ENCODE results near the gene KCNQ1OT1.

KCNQ1OT1 gene

DNA sequence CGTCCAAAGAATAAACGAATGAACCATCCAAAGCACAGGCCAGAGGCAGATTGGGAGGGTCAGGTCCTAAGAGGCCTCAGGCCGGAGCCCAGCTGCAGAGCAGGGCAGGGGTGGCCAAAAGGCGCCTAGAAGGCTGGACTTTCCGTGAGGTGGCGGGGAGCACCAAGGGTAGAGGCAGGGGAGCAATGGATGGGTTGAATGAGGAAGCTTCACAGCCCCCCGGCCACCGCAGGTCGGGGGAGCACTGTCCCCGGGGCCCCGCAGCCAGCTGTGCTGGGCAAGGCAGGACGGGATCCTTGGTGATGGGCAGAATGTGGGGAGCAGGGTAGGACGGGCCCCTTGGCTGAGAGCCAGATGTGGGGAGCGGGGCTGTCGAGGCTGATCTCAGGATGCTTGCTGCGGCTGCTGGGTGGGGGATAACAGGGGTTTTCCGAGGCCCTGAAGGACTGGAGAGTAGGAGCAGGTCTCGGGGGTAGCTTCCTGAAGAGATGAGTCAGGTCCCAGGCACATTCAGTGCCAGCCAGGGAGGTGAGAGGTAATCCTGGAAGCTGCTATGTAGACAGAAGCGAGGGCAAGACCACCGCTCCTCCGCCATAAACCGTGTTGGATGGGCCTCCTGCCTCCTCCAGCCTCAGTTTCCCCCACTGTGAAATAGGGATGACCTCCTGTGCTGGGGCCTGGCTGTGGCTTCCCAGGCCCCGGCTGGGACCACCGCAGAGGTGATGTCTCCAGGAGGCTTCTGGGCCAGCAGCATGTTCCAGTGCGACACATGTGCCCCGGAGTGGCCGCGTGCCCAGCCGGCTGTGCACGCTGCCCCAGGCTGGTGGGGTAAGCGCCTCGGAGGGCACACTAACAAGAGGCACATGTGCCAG lies 34.6 kb upstream of the KCNQ1OT1 start:
- no peak overlapping the region for H3K27ac ChIP-seq (ENCODE audit: low read depth, low read length)
- H3K9ac ChIP-seq (ENCODE audit: low read depth, low read length), result no peak overlapping the region
- H3K36me3 ChIP-seq (ENCODE audit: control insufficient read depth, insufficient read depth, low read length), result no peaks in the 10 kb centered on the region
- no peaks in the 10 kb centered on the region for H3K4me1 ChIP-seq (ENCODE audit: control insufficient read depth, insufficient read depth, low read length)
- H3K4me3 ChIP-seq (ENCODE audit: low read depth, low read length), result no peak overlapping the region
- peaks cover 36% of the 10 kb centered on the region for H3K27me3 ChIP-seq (ENCODE audit: control insufficient read depth, insufficient read depth, low read length)
- no peaks in the 10 kb centered on the region for H3K9me3 ChIP-seq (ENCODE audit: control insufficient read depth, insufficient read depth, low read length)

DNA sequence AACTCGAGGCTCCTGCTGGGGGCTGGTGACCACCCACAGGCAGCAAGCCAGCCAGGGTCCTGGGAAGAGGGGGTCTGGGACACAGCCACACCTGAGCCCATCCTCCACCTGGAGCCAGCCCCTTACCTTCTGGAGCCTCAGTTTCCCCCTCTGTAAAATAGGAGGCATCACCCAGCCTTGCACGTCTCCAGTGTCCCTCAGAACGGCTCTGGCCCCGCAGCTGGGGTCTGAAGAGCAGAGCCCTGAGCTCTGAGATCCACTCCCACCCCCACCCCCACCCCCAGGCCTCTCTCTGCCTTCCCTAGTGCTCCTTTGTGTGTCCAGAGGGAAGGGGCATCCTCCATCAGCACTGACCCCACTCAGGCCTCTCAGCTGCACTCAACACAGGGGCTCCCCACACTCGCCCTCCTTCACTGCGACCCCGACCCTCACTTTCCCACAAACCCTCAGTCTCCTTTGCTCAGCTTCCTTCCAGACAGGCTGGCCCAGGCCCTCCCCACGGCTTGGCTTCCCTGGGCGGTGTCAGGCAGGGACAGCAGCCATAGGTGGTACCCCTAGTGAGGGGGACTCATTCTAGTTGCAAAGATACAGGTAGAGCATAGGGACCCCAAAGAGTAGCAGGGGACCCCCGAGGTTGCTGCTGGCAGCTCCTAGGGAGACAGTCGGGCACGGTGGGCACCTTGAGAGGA lies 33.3 kb upstream of the KCNQ1OT1 start:
- H3K9me3 ChIP-seq (ENCODE audit: control insufficient read depth, insufficient read depth, low read length), result no peaks in the 10 kb centered on the region
- H3K4me3 ChIP-seq (ENCODE audit: low read depth, low read length), result no peak overlapping the region
- H3K27me3 ChIP-seq (ENCODE audit: control insufficient read depth, insufficient read depth, low read length), result peaks cover 44% of the 10 kb centered on the region
- H3K9ac ChIP-seq (ENCODE audit: low read depth, low read length), result no peak overlapping the region
- no peaks in the 10 kb centered on the region for H3K4me1 ChIP-seq (ENCODE audit: control insufficient read depth, insufficient read depth, low read length)
- H3K36me3 ChIP-seq (ENCODE audit: control insufficient read depth, insufficient read depth, low read length), result no peaks in the 10 kb centered on the region
- H3K27ac ChIP-seq (ENCODE audit: low read depth, low read length), result no peak overlapping the region

DNA sequence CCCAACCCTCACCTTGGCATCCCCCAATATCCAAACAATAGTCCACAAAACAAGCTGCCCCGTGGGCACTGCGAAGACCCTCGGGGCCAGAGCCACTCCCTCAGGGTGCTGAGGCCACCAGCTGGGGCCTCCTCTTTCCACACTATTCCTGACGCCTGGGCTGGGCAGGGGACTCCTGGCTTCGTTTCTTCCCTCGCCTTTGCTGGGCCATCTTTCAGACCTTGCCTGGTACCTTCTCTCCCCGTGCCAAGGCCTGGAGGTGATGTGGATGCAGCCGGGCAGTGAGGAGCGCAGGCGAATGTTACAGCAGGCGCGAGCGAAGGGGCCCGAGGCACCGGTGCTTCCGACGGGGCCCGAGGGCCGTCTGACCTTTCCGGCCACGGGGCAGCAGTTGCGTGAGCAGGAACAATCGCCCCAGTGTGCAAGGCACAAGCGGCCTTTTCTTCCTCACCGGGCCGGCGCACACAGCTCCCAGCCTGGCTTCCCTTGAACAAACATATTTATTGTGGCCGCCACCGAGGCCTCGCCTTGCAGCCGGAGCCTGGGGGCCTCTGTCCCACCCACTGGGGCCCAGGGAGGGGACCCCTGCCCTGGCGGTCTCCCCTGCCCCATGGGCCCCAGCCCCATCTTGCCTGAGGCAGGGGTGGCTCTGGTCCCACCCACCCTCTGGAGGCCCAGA lies 32.6 kb upstream of the KCNQ1OT1 start:
- H3K27ac ChIP-seq (ENCODE audit: low read depth, low read length), result no peak overlapping the region
- no peak overlapping the region for H3K9ac ChIP-seq (ENCODE audit: low read depth, low read length)
- no peaks in the 10 kb centered on the region for H3K4me1 ChIP-seq (ENCODE audit: control insufficient read depth, insufficient read depth, low read length)
- H3K9me3 ChIP-seq (ENCODE audit: control insufficient read depth, insufficient read depth, low read length), result no peaks in the 10 kb centered on the region
- no peak overlapping the region for H3K4me3 ChIP-seq (ENCODE audit: low read depth, low read length)
- no peaks in the 10 kb centered on the region for H3K36me3 ChIP-seq (ENCODE audit: control insufficient read depth, insufficient read depth, low read length)
- H3K27me3 ChIP-seq (ENCODE audit: control insufficient read depth, insufficient read depth, low read length), result peaks cover 49% of the 10 kb centered on the region

DNA sequence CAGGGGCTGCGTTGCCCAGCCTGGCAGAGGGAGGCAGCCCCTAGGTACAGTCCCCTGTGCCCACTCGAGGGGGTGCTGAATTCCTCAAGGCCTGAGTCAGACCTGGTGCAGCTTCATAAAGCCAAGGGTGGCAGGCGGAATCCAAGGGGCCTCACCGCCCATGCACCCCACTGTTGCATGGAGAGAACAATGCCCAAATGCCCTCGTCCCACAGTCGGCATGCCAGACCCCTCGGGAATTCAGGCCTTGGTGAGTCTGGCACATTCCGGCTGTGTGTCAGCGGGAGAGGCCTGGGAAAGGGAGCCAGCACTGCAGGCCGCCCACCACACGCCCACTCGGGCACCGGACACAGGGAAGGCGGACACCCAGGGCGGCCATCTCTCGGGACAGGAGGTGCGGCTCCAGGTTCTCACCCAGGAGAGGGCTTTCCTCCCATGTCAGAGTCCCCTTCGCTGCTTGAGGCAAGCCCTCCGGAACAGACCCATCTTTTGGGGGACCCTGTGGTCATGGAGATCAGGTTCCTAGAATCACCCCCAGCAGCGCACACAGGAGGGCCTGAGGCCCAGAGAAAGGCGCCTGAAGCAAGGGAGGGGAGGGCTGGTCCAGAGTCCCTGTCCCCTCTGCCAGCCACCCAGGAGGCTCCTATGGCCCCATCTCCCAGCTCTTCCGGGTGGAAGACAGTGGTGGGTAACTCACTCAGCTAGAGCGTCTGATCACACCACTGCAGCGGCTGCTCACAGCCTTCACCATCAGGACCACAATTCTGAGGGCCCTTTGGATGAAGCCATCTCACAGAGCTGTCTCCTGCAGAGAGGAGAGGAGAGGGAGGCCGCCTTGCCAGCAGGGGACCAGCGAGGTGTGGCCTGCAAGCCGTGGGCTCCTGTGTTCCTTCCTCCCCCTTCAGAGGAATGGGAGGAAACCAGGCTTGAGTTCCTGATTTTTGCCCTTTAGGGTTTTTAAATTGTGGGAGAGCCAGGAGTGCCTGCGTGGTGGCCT lies 31.6 kb upstream of the KCNQ1OT1 start:
- Histone ChIP-seq H3K27me3 (ENCODE audit: control insufficient read depth, insufficient read depth, low read length) (peaks cover 58% of the 10 kb centered on the region), H3K27ac (ENCODE audit: low read depth, low read length) (no peak overlapping the region), H3K9ac (ENCODE audit: low read depth, low read length) (no peak overlapping the region)

DNA sequence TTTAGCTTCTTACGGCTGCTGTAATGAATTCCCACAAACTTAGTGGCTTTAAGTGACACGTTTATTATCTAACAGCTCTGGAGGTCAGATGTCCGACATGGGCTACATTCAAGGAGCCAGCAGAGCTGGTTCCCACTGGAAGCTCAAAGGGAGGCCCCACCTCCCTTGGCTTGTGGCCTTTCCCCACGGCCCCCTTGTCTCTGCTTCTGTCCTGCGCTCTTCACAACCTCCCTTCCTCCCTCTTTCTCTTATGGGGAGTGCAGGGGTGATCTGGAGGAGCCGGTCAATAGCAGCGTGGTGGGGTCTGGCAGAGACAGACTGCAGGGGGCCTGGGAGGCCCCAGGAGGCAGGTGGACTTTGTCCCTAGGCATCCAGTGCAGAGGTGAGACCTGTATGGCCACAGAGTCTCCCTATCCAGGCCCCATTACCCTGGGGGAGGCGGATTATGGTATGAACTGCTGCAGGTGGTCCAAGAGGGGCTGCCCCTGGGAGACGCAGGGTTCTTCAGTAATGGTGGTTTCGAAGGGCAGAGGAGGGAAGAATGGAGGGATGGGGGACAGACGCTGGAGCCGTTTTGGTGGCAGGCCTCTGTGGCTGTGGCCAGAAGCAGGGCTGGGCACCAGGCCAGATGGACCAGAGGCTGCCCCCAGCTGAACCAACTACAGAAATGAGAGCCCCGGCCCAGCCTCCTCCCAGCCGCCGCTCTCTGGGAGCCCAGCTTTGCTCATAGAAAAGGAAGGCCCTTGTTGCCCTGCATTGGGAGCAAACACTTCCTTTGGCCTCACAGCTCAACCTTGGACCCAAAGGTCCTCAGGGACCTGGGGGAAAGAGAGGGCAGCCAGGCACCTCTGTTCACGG lies 30.7 kb upstream of the KCNQ1OT1 start:
- Histone ChIP-seq H3K4me1 (ENCODE audit: control insufficient read depth, insufficient read depth, low read length) (no peaks in the 10 kb centered on the region), H3K27ac (ENCODE audit: low read depth, low read length) (no peak overlapping the region), H3K9ac (ENCODE audit: low read depth, low read length) (no peak overlapping the region), H3K36me3 (ENCODE audit: control insufficient read depth, insufficient read depth, low read length) (no peaks in the 10 kb centered on the region), H3K4me3 (ENCODE audit: low read depth, low read length) (no peak overlapping the region), H3K9me3 (ENCODE audit: control insufficient read depth, insufficient read depth, low read length) (peaks cover 6% of the 10 kb centered on the region; the same call in 1 of the 2 replicates), H3K27me3 (ENCODE audit: control insufficient read depth, insufficient read depth, low read length) (peaks cover 57% of the 10 kb centered on the region)

More for the DNA sequence above, 31.6 kb upstream of the KCNQ1OT1 start:
- H3K4me3 ChIP-seq (ENCODE audit: low read depth, low read length), result no peak overlapping the region
- H3K4me1 ChIP-seq (ENCODE audit: control insufficient read depth, insufficient read depth, low read length), result no peaks in the 10 kb centered on the region
- no peaks in the 10 kb centered on the region for H3K36me3 ChIP-seq (ENCODE audit: control insufficient read depth, insufficient read depth, low read length)
- H3K9me3 ChIP-seq (ENCODE audit: control insufficient read depth, insufficient read depth, low read length), result peaks cover 6% of the 10 kb centered on the region; the same call in 1 of the 2 replicates

DNA sequence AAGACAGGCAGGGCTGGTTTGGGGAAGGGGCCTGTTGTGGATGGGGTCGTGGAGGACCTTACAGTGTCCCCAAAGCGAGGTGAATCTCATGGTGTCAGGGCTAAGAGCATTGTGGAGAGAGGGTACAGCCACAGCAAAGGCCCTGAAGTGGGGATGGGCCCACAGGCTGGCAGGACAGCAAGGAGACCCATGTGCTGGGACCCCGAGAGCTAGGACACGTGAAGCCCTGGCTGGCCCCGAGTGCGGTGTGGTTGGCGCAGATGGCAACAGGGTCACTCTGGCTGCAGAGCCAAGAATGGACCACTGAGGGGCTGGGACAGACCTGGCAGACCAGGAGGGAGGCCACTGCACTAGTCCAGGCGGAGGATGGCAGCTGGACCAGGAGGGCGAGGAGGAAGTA lies 30.0 kb upstream of the KCNQ1OT1 start:
- Histone ChIP-seq H3K9ac (ENCODE audit: low read depth, low read length) (no peak overlapping the region), H3K36me3 (ENCODE audit: control insufficient read depth, insufficient read depth, low read length) (no peaks in the 10 kb centered on the region), H3K27ac (ENCODE audit: low read depth, low read length) (no peak overlapping the region), H3K9me3 (ENCODE audit: control insufficient read depth, insufficient read depth, low read length) (peaks cover 6% of the 10 kb centered on the region; the same call in 1 of the 2 replicates), H3K27me3 (ENCODE audit: control insufficient read depth, insufficient read depth, low read length) (peaks cover 61% of the 10 kb centered on the region), H3K4me1 (ENCODE audit: control insufficient read depth, insufficient read depth, low read length) (no peaks in the 10 kb centered on the region), H3K4me3 (ENCODE audit: low read depth, low read length) (no peak overlapping the region)

DNA sequence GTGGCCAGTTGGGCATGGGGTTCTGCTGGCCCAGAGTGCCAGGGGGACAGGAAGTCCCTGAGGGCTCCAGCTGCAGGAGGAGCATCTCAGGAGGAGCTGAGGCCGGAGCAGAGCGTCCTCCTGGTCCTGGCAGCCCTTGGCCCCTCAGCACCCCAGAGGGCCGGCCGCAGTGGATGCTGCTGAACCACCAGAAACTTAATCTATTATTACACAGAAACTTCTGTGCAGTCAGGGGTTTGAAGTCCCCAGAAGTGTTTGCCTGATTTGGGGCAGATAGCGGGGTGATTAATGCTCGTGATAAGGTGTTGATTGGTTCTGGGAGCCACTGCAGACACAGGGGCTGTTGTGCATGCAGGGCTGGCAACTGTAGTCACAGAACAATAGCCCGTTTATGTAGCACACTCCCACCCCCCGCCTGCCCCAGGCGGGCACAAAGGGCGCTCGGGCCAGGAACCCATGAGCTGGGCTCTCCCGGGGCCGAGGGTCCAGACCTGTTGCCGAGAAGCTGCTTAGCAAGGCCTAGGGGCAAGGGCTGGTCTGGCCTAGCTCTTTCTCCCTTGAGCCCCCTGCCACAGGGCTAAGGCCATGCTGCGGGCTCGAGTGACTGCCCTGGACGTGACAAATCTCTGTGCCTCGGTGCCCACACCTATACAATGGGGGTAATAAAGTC lies 29.0 kb upstream of the KCNQ1OT1 start:
- no peak overlapping the region for H3K27ac ChIP-seq (ENCODE audit: low read depth, low read length)
- no peak overlapping the region for H3K4me3 ChIP-seq (ENCODE audit: low read depth, low read length)
- H3K27me3 ChIP-seq (ENCODE audit: control insufficient read depth, insufficient read depth, low read length), result peaks cover 61% of the 10 kb centered on the region
- no peaks in the 10 kb centered on the region for H3K36me3 ChIP-seq (ENCODE audit: control insufficient read depth, insufficient read depth, low read length)
- H3K9me3 ChIP-seq (ENCODE audit: control insufficient read depth, insufficient read depth, low read length), result peaks cover 6% of the 10 kb centered on the region; the same call in 1 of the 2 replicates
- H3K9ac ChIP-seq (ENCODE audit: low read depth, low read length), result no peak overlapping the region
- H3K4me1 ChIP-seq (ENCODE audit: control insufficient read depth, insufficient read depth, low read length), result no peaks in the 10 kb centered on the region

DNA sequence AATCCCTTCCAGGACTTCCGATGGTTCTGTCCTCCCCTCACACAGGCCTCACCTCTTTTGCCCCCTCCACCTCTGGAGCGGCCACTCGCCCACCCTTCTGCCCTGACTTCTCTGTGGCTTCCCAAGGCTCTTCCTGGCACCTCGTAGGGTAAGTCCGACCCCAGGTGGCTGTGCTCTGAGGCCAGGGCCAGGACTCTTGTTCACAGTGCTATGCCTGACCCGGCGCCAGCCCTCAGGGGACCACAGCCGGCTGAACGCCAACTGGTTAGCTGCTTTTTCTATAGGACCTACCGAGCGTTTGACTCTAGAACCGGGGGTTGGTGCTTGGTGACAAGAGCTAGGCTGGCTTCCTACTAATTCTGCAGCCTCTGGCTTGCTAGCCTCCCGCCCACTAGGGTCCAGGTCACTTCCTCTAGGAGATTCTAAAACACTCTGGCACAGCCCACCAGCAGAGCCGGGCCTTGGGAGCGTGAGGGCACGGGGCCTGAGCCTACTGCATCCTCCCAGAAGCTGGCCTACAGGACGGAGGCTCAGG lies 28.4 kb upstream of the KCNQ1OT1 start:
- no peaks in the 10 kb centered on the region for H3K36me3 ChIP-seq (ENCODE audit: control insufficient read depth, insufficient read depth, low read length)
- no peaks in the 10 kb centered on the region for H3K4me1 ChIP-seq (ENCODE audit: control insufficient read depth, insufficient read depth, low read length)
- H3K27me3 ChIP-seq (ENCODE audit: control insufficient read depth, insufficient read depth, low read length), result peaks cover 63% of the 10 kb centered on the region
- peaks cover 6% of the 10 kb centered on the region; the same call in 1 of the 2 replicates for H3K9me3 ChIP-seq (ENCODE audit: control insufficient read depth, insufficient read depth, low read length)
- no peak overlapping the region for H3K9ac ChIP-seq (ENCODE audit: low read depth, low read length)
- no peak overlapping the region for H3K27ac ChIP-seq (ENCODE audit: low read depth, low read length)
- H3K4me3 ChIP-seq (ENCODE audit: low read depth, low read length), result no peak overlapping the region

DNA sequence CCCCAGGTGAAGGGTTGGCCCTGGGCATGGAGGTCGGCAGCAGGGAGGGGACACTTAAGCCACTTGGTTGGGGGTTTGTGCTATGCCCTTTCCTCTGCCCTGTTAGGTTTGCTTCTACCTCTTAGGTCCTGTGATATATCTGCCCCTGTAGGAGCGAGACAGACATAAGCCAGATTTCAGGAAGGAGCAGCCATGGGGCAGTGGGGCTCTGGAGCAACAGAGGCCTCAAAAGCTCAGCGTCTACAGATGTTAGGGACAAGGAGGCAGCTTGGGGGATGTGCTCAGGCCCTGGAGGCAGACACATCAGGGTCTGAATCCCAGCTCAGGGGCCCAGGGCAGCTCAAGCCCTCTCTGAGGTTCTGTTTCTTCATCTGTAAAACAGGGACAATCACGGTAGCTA lies 27.2 kb upstream of the KCNQ1OT1 start:
- no peak overlapping the region for H3K27ac ChIP-seq (ENCODE audit: low read depth, low read length)
- no peaks in the 10 kb centered on the region; the same call in 1 of the 2 replicates for H3K4me1 ChIP-seq (ENCODE audit: control insufficient read depth, insufficient read depth, low read length)
- no peak overlapping the region for H3K4me3 ChIP-seq (ENCODE audit: low read depth, low read length)
- H3K9ac ChIP-seq (ENCODE audit: low read depth, low read length), result no peak overlapping the region
- peaks cover 74% of the 10 kb centered on the region for H3K27me3 ChIP-seq (ENCODE audit: control insufficient read depth, insufficient read depth, low read length)
- peaks cover 6% of the 10 kb centered on the region; the same call in 1 of the 2 replicates for H3K9me3 ChIP-seq (ENCODE audit: control insufficient read depth, insufficient read depth, low read length)
- H3K36me3 ChIP-seq (ENCODE audit: control insufficient read depth, insufficient read depth, low read length), result no peaks in the 10 kb centered on the region
